Esophagus muscularis mucosa (tissue), 3 donors: ENCODE measurements around the gene ANKRD39.

Source experiments
- CTCF ChIP-seq, 3 experiments: fragments of 200-600 bp in 2 of 3; fragments of 450-650 bp in 1 of 3; sonication (generic) in 2 of 3; IDR thresholded peaks; one replicate each; pipeline ENCODE4 v1.5.1; 2017 to 2019; ENCODE audit warnings: antibody characterized with exemption in 3 of 3, mild to moderate bottlenecking in 2 of 3, moderate library complexity in 1 of 3
- POLR2AphosphoS5 ChIP-seq, 2 donors: sonication (generic); formaldehyde crosslinking; IDR thresholded peaks; one replicate each; pipeline ENCODE4 v1.6.1; 2017; ENCODE audit warnings: antibody characterized with exemption in 2 of 2

GRCh38 chr2:96823198-96823597, 34.6 kb downstream of the ANKRD39 start:
- TF ChIP-seq CTCF (IDR thresholded peaks at IDR 0.05) (no peak), POLR2AphosphoS5 (IDR thresholded peaks at IDR 0.05) (no peak)
